Activated T-cell treated with anti-CD3 and anti-CD28 coated beads, Interleukin-2, amount 50 U/mL, for 24 hours (primary cell): ENCODE results near the gene KPNA3.
"Not testable (repeated sequence)": the region's sequence is repeated elsewhere in the genome, so short reads cannot be mapped to it uniquely, and the experiment has no call there.

ENCODE experiments used
- DNase-seq: peaks from one replicate; pipeline ENCODE4 v3.0.0-alpha.2; 2020
- H3K27ac Mint-ChIP-seq: 2 replicates; pipeline ENCODE4 v1.8.0; 2020; ENCODE audit warnings: mild to moderate bottlenecking, mixed read lengths
- H3K27me3 Mint-ChIP-seq: 2 replicates; pipeline ENCODE4 v1.8.0; 2020; ENCODE audit warnings: mixed read lengths
- H3K36me3 Mint-ChIP-seq: 2 replicates; pipeline ENCODE4 v1.8.0; 2020; ENCODE audit warnings: low read depth, mixed read lengths
- H3K4me1 Mint-ChIP-seq: 2 replicates; pipeline ENCODE4 v1.8.0; 2020; ENCODE audit warnings: low read depth, mixed read lengths
- H3K4me3 Mint-ChIP-seq: 2 replicates; pipeline ENCODE4 v1.8.0; 2020; ENCODE audit warnings: mild to moderate bottlenecking, moderate library complexity, mixed read lengths
- H3K9me3 Mint-ChIP-seq: 2 replicates; pipeline ENCODE4 v1.8.0; 2020; ENCODE audit warnings: mixed read lengths

Gene KPNA3

GRCh38 chr13:49820591-49821215 lies 28.2 kb upstream of the KPNA3 start:
- Mint-ChIP-seq H3K36me3 (no peaks in the 10 kb centered on the region), H3K4me1 (no peaks in the 10 kb centered on the region), H3K9me3 (no peaks in the 10 kb centered on the region), H3K27ac (no peak overlapping the region), H3K27me3 (peaks cover 11% of the 10 kb centered on the region), H3K4me3 (no peak overlapping the region)
- DNase-seq: no peak

- DNase-seq, H3K27me3 Mint-ChIP-seq, H3K4me1 Mint-ChIP-seq, H3K9me3 Mint-ChIP-seq, H3K27ac Mint-ChIP-seq, H3K36me3 Mint-ChIP-seq, H3K4me3 Mint-ChIP-seq: not testable (repeated sequence)
Measured at GRCh38 chr13:49816047-49816446, 23.6 kb upstream of the KPNA3 start.

- H3K27me3 Mint-ChIP-seq: peaks cover 4% of the 10 kb centered on the region
- no peak for DNase-seq
- H3K27ac Mint-ChIP-seq: no peak overlapping the region
- no peak overlapping the region for H3K4me3 Mint-ChIP-seq
- no peaks in the 10 kb centered on the region for H3K9me3 Mint-ChIP-seq
- no peaks in the 10 kb centered on the region for H3K4me1 Mint-ChIP-seq
- H3K36me3 Mint-ChIP-seq: no peaks in the 10 kb centered on the region
Measured at GRCh38 chr13:49814551-49815270, 22.2 kb upstream of the KPNA3 start.

- Mint-ChIP-seq H3K4me3 (no peak overlapping the region), H3K36me3 (no peaks in the 10 kb centered on the region), H3K9me3 (no peaks in the 10 kb centered on the region), H3K4me1 (no peaks in the 10 kb centered on the region), H3K27me3 (peaks cover 7% of the 10 kb centered on the region), H3K27ac (no peak overlapping the region)
- no peak for DNase-seq
Measured at GRCh38 chr13:49812812-49813211, 20.3 kb upstream of the KPNA3 start.

- no peak overlapping the region for H3K4me3 Mint-ChIP-seq
- H3K9me3 Mint-ChIP-seq: no peaks in the 10 kb centered on the region
Measured at GRCh38 chr13:49811527-49811908, 19.0 kb upstream of the KPNA3 start.

GRCh38 chr13:49810567-49811526 lies 18.4 kb upstream of the KPNA3 start:
- peaks cover 15% of the 10 kb centered on the region for H3K27me3 Mint-ChIP-seq
- DNase-seq: no peak
- no peaks in the 10 kb centered on the region for H3K36me3 Mint-ChIP-seq
- no peak overlapping the region for H3K4me3 Mint-ChIP-seq
- no peaks in the 10 kb centered on the region for H3K4me1 Mint-ChIP-seq
- no peaks in the 10 kb centered on the region for H3K9me3 Mint-ChIP-seq
- no peak overlapping the region for H3K27ac Mint-ChIP-seq

More at GRCh38 chr13:49811527-49811908, 19.0 kb upstream of the KPNA3 start:
- no peak overlapping the region for H3K27ac Mint-ChIP-seq
- DNase-seq: no peak
- no peaks in the 10 kb centered on the region for H3K36me3 Mint-ChIP-seq
- no peaks in the 10 kb centered on the region for H3K4me1 Mint-ChIP-seq
- H3K27me3 Mint-ChIP-seq: peaks cover 12% of the 10 kb centered on the region

GRCh38 chr13:49807681-49808080 lies 15.2 kb upstream of the KPNA3 start:
- H3K36me3 Mint-ChIP-seq: no peaks in the 10 kb centered on the region
- no peaks in the 10 kb centered on the region for H3K4me1 Mint-ChIP-seq
- no peaks in the 10 kb centered on the region for H3K9me3 Mint-ChIP-seq
- DNase-seq: no peak
- H3K27ac Mint-ChIP-seq: no peak overlapping the region
- H3K27me3 Mint-ChIP-seq: peaks cover 21% of the 10 kb centered on the region
- no peak overlapping the region for H3K4me3 Mint-ChIP-seq

GRCh38 chr13:49806126-49806536 lies 13.6 kb upstream of the KPNA3 start:
- peaks cover 21% of the 10 kb centered on the region for H3K27me3 Mint-ChIP-seq
- no peaks in the 10 kb centered on the region for H3K36me3 Mint-ChIP-seq
- H3K9me3 Mint-ChIP-seq: no peaks in the 10 kb centered on the region
- no peak overlapping the region for H3K4me3 Mint-ChIP-seq
- no peak for DNase-seq
- H3K4me1 Mint-ChIP-seq: no peaks in the 10 kb centered on the region
- no peak overlapping the region for H3K27ac Mint-ChIP-seq

- H3K4me1 Mint-ChIP-seq, H3K27ac Mint-ChIP-seq, H3K9me3 Mint-ChIP-seq, H3K4me3 Mint-ChIP-seq, DNase-seq, H3K36me3 Mint-ChIP-seq: not testable (repeated sequence)
- H3K27me3 Mint-ChIP-seq: peaks cover 15% of the 10 kb centered on the region
Measured at GRCh38 chr13:49803047-49803446, 10.6 kb upstream of the KPNA3 start.

- Mint-ChIP-seq H3K9me3 (no peaks in the 10 kb centered on the region), H3K4me1 (no peaks in the 10 kb centered on the region), H3K4me3 (no peak overlapping the region), H3K27ac (no peak overlapping the region), H3K27me3 (peaks cover 14% of the 10 kb centered on the region), H3K36me3 (no peaks in the 10 kb centered on the region)
- DNase-seq: no peak
Measured at GRCh38 chr13:49802426-49802825, 9.9 kb upstream of the KPNA3 start.

- Mint-ChIP-seq H3K9me3 (no peaks in the 10 kb centered on the region), H3K4me1 (peaks cover 36% of the 10 kb centered on the region), H3K27ac (peak overlapping the region; percentile 99), H3K27me3 (peaks cover 3% of the 10 kb centered on the region), H3K4me3 (peak overlapping the region; percentile 94), H3K36me3 (peaks cover 39% of the 10 kb centered on the region)
- peak; percentile 75 for DNase-seq
Measured at GRCh38 chr13:49791711-49792549, 552 bp downstream of the KPNA3 start.

GRCh38 chr13:49791315-49791710 lies 1.2 kb downstream of the KPNA3 start:
- Mint-ChIP-seq H3K4me3 (peak overlapping the region; percentile 94), H3K36me3 (peaks cover 42% of the 10 kb centered on the region), H3K27me3 (peaks cover 3% of the 10 kb centered on the region), H3K27ac (peak overlapping the region; percentile 96), H3K9me3 (no peaks in the 10 kb centered on the region), H3K4me1 (peaks cover 42% of the 10 kb centered on the region)
- DNase-seq: no peak

GRCh38 chr13:49789968-49790367 lies 2.5 kb downstream of the KPNA3 start:
- Mint-ChIP-seq H3K4me1 (peaks cover 51% of the 10 kb centered on the region), H3K9me3 (no peaks in the 10 kb centered on the region), H3K27me3 (no peaks in the 10 kb centered on the region), H3K27ac (no peak overlapping the region), H3K4me3 (no peak overlapping the region), H3K36me3 (peaks cover 47% of the 10 kb centered on the region)
- no peak for DNase-seq

- Mint-ChIP-seq H3K4me1 (peaks cover 62% of the 10 kb centered on the region), H3K4me3 (no peak overlapping the region), H3K27ac (no peak overlapping the region), H3K9me3 (no peaks in the 10 kb centered on the region), H3K36me3 (peaks cover 55% of the 10 kb centered on the region), H3K27me3 (no peaks in the 10 kb centered on the region)
- DNase-seq: no peak
Measured at GRCh38 chr13:49786401-49787008, 6.0 kb downstream of the KPNA3 start.
